Measurements from ENCODE around the gene MCM3AP.
"Not testable (repeated sequence)": the region's sequence is repeated elsewhere in the genome, so short reads cannot be mapped to it uniquely, and the experiment has no call there.

MCM3AP gene

GRCh38 chr21:46237474-46237873, 47.9 kb downstream of the MCM3AP start:
- DNase-seq, result no peak

- DNase-seq, result no peak
Measured at GRCh38 chr21:46234436-46234950, 50.9 kb downstream of the MCM3AP start.

DNA sequence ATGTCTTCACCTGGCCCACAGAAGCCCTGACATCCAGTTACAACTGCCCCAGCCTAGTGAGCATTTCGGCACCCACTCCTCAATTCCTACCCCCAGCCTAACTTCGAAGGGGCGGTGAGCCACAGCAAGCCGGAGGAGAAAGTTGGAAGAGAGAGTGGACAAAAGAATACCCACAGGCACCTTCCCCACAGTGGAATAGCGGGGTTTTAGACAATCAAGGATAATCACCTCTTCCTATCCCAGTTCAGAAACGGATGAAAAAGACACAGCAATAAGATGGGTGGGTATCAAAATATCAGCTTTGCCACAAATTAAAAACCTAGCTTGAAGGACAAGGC, 55.5 kb downstream of the MCM3AP start:
- no peak for DNase-seq

DNA sequence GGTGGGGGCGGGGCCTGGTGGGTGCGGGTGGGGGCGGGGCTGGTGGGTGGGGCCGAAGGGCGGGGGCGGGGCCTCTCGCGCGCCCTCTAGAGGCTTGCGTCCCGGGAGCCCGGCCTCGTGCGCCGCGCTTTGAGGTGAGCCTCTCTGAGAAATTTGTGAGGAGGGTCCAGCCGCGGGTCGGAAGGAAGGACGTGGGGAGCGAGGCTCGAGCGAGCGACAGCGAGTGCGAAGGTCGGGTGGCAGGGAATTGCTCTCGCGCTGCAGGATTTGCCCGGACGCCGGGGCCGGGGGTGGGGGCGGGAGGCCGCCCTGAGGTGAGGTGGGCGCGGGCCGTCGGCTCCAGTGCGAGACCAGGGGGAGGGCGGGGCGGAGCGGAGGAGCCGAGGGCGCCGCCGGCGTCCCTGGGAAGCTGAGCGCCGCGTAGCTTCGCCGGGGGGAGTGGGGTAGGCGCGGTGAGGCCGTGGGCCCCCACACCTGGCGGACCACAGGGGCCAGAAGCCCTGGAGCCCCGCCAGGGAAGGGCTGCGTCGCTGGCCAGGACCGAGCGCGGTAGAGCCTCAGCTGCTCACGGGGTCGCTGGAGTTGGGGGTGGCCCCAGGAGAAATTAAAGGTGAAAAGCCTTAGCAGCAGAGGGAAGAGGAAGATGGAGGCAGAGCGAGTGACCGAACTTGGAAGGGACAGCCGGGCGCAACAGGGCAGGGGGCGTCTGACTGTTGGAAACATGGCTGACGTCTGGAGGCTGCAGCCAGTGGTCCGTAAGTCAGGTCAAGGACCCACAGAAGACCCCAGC, 56.1 kb downstream of the MCM3AP start:
- no peak for DNase-seq

- DNase-seq, result peak; percentile 67
Measured at GRCh38 chr21:46228345-46229051, 56.9 kb downstream of the MCM3AP start, which contains the start of gene LSS. LSS (minus strand) TSS chr21:46228774; CDS start chr21:46228745, 29 bp downstream.

DNA sequence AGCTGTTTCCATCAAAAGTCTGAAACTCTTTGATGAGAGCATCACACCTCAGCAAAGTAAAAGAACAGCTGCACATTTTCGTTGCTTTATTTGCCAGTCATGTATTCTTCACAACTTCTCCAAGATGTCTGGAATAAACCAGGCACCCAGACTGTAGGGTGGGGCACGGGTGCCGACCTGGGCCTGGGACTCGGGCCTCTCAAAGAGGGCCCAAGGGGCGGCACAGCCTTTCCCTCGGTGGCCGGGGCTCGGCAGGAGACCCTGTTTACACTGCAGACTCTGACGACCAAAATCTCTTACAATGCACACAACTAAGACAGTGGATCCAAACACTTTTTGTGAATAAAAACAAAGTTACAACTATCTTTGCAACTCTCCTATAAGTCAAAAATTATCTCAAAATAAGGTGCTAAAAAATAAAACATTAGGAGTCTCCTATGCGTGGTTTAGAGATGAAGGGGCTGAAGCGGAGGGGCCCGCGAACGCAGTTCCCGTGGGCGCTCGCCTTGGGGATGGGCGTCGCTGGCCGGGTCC, 57.5 kb downstream of the MCM3AP start:
- DNase-seq, result no peak

- DNase-seq, result no peak
Measured at GRCh38 chr21:46226920-46227599, 58.4 kb downstream of the MCM3AP start.

GRCh38 chr21:46226146-46226545, 59.3 kb downstream of the MCM3AP start:
- DNase-seq, result no peak

GRCh38 chr21:46223661-46224060, 61.8 kb downstream of the MCM3AP start:
- DNase-seq, result not testable (repeated sequence)

DNA sequence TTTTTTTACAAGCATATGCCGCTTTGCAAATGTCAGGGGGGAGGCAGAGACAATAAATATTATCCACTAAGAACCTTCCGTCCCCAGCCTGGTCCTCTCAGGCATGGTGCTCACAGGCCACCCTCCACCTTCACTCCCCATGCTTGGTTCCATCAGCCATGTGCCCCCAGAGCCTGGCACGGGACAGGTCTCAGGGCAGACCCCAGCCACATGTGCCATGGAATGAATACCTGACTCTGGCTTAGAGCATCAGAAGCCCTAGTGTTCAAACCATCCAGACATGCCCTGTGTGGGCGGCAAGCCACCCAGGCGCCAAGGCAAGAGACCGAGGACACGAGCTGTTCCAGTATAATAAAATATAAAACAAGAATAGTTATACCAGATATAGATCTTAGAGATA, 62.2 kb downstream of the MCM3AP start:
- no peak for DNase-seq

DNA sequence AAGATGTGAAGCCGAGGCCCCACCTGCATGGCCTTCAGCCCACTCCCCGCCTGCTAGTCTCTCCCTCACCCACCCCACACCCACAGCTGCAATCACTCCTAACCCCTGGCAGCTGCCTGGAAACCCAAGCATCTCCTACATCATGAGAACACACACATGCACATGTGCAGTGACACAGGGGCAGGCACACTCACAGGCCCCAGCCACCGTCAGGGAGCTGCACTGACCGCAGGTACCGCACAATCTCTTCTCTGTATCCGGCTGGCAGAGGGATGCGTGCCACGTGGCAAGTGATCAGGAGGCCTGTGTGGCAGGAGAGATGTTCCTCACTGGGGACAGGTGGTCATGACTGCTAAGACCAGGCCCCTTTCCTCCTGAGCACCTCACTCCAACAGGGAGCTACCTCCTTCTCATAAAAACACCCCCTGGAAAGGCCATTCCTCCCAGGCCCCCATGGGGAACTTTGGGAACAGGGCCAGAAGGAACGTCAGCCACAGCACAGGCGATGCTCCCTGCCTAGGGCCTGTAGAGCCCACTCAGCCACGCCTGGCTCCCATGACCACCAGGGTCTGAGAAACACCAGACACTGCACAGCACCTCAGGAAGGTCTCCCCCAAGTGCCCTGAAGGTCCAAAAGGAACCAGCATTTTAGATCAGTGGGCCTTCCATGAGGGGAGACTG, 62.8 kb downstream of the MCM3AP start:
- DNase-seq, result no peak

- DNase-seq, result no peak
Measured at GRCh38 chr21:46221664-46222435, 63.6 kb downstream of the MCM3AP start.

GRCh38 chr21:46220847-46221246, 64.6 kb downstream of the MCM3AP start:
- no peak for DNase-seq

GRCh38 chr21:46220275-46220810, 65.1 kb downstream of the MCM3AP start:
- DNase-seq, result no peak

- DNase-seq, result no peak
Measured at GRCh38 chr21:46219591-46220239, 65.7 kb downstream of the MCM3AP start.

- DNase-seq, result no peak
Measured at GRCh38 chr21:46218906-46219590, 66.4 kb downstream of the MCM3AP start.

DNA sequence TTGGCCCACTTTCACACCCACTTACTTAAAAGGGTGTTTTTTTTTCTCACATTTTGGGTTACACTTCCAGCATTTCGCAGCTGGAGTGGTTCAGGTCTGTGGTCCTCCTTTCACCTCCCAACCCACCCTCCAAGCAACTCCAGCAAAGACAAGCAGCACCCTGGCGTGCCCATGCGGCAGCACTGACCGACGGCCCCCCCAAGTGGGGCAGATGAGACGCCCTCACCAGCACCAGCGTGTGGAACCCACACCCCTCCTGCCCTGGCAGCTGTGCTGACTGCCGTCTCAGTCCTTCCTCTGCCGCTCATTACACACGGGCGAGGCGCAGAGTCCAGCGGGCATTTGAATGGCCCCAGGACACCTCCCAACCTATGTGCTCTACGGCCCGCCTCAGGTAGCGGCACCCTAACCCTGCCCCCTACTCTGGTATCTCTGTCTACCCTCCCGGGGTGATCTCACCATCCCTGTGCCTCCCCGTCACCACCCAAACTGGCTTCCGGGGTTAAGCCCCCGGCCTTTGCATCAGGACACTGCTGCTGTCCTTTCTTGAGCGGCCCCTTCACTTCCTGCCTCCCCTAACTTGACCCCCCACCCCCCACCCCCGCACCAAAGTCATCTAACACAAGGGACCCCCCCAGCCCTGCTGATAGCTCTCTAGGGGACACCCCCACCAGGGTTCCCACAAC, 67.8 kb downstream of the MCM3AP start:
- DNase-seq, result no peak

- no peak for DNase-seq
Measured at GRCh38 chr21:46216132-46216747, 69.2 kb downstream of the MCM3AP start.

- no peak for DNase-seq
Measured at GRCh38 chr21:46215436-46216131, 69.8 kb downstream of the MCM3AP start.
